CD4-positive, alpha-beta T cell treated with Interferon gamma for 1 hour (primary cell): Measurements from ENCODE around the gene CELA2B.
"Not testable (repeated sequence)": the region's sequence is repeated elsewhere in the genome, so short reads cannot be mapped to it uniquely, and the experiment has no call there.

Experiments used
- DNase-seq: peaks from one replicate; pipeline ENCODE4 v3.0.0-alpha.2; 2020

The CELA2B gene

GRCh38 chr1:15475752-15476314 is at the start of gene CELA2B:
TSS of gene CELA2B (plus strand) at chr1:15476104. CDS start at chr1:15476126, 22 bp downstream.
- DNase-seq: no peak

DNA sequence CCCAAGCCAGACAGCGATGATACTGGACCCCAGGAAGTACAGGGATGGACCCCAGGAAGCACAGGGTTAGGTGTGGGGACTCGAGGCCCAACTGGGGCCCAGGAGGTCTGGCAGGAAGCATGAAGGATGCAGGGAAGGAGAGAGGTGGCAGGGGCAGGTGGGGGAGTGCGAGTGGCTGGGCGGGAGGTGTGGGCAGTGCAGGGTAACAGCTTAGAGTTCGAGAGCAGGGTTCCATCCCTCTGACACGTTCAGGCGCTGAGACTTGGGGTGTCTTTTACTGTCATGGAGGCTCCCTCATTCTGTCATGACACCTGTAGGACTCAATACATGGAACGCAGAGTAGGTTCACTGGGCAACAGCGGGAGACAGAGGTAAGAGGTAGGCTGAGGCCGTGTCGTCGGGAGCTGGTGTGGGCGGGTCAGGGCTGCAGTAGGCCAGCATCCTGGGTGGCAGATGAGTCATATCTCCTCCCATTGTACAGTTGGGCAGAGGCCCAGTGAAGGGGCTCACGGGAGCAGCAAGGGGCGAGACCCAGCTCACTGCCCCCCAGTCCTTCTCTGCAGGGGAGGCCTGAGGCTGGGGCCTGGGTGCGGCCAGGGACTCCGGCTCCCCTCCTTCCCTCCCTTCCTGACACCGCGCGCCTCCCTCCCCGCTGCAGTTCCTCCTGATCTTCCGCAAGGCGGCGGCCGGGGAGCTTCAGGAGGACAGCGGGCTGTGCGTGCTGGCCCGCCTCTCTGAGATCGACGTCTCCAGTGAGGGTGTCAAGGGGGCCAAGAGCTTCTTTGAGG is 49.2 kb upstream of the CELA2B start:
- no peak for DNase-seq

- DNase-seq: no peak
These were observed 48.6 kb upstream of the CELA2B start for GRCh38 chr1:15427280-15427666.

DNA sequence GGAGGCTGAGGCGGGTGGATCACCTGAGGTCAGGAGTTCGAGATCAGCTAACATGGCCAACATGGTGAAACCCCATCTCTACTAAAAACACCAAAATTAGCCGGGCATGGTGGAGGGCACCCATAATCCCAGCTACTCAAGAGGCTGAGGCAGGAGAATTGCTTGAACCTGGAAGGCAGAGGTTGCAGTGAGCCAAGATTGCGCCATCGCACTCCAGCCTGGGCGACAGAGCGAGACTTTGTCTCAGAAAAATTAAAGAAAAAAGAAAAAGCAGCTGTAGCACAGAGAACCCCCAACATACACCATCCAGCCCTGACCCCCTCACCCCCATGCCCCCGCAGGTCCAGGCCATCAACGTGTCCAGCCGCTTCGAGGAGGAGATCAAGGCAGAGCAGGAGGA is 47.7 kb upstream of the CELA2B start:
- DNase-seq: not testable (repeated sequence)

- DNase-seq: no peak
These were observed 47.0 kb upstream of the CELA2B start for GRCh38 chr1:15428815-15429435.

GRCh38 chr1:15429701-15430149 is 46.2 kb upstream of the CELA2B start:
- DNase-seq: peak; percentile 47

DNA sequence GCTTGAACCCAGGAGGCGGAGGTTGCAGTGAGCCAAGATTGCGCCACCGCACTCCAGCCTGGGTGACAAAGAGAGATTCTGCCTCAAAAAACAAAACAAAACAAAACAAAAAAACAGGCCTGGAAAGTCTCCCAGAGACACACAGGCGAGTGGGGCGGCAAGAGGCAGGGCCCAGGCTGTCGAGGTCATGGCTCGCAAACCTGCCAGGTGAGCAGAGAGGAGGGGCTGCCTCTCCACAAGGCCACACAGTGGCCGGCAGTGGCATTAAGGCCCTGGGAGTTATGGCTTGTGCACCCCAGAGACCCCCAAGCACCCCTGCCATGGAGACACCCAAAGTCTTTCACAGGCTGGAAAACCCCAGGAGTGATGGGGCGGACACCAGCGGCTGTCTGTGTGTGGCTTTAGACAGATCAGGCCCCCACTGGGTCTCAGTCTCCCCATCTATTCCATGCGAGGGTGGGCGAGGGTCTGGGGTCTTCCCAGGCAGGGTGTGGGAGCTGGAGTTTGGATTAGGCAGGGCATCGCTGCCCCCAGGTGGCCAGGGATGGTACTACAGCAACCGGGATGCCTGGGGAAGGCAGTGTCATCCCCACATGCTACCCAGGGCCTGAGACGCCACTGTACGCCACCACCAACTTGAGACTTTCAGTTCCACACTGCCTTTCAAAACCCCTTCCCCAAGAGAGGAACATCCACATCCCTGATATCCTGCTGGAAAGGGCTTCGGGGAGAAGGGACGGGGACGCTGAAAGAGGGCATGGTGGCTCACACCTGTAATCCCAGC is 44.9 kb upstream of the CELA2B start:
- DNase-seq: peak; percentile 64

GRCh38 chr1:15431571-15431948 is 44.3 kb upstream of the CELA2B start:
- DNase-seq: no peak

DNA sequence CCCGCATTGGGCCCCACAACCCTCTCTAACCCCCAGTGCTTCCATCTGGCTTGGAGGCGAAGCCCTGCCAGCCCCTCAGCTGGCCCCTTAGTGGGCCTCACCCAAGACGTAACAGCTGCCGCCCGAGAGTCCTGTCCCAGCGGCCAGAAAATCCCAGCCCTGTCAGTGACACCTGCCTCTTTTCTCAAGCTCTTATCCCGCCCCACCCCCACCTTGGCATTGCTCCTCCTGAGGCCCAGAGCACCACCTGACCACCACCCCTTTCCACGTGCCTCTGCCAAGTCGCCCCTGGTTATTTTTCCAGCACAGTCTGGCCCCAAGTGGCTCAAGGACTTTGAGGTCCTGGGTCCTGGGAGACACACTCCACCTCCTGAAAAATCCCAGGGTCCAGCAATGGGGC is 43.6 kb upstream of the CELA2B start:
- no peak for DNase-seq

GRCh38 chr1:15433471-15433870 is 42.4 kb upstream of the CELA2B start:
- no peak for DNase-seq

- DNase-seq: not testable (repeated sequence)
These were observed 41.2 kb upstream of the CELA2B start for GRCh38 chr1:15434739-15435138.

GRCh38 chr1:15435239-15436077 is 40.4 kb upstream of the CELA2B start:
- DNase-seq: no peak

GRCh38 chr1:15436881-15437442 is 38.9 kb upstream of the CELA2B start:
- DNase-seq: no peak

GRCh38 chr1:15439325-15439724 is 36.6 kb upstream of the CELA2B start:
- no peak for DNase-seq

- no peak for DNase-seq
These were observed 35.5 kb upstream of the CELA2B start for GRCh38 chr1:15440357-15440756.

DNA sequence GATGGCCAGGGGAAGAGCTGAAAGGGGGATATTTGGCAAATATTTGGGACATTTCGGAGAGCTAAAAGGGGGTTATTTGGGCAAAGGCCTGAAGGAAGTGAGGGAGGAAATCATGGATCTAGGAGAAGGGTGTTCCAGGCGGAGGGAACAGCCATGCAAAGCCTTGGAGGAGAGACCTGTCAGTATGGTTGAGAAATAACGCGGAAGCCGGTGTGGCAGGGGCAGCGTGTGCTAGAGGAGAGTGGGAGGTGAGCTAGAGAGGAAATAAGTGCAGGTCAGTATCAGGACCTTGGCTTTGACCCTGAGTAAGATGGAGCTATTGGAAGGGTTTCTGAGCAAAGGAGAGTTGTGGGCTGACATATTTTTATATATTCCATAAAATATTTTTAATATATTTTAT is 34.7 kb upstream of the CELA2B start:
- DNase-seq: no peak

DNA sequence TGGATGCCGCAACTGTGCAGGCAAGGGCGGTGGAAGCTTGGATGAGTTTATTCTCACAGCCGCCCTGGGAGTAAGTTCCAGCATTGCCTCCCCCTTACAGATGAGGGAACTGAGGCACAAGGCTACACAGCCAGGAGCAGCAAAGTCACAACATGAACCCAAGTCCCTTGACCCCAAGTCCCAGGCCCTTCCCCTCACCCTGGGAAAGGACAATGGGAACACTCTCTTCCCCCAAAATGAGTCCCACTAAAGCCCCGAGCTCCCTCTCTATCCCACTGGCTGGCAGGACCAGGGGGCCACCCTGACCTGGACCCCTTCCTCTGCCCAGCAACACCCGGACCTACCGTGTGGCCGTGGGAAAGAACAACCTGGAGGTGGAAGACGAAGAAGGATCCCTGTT is 33.8 kb upstream of the CELA2B start:
- DNase-seq: no peak

GRCh38 chr1:15442759-15443158 is 33.1 kb upstream of the CELA2B start:
- DNase-seq: no peak

DNA sequence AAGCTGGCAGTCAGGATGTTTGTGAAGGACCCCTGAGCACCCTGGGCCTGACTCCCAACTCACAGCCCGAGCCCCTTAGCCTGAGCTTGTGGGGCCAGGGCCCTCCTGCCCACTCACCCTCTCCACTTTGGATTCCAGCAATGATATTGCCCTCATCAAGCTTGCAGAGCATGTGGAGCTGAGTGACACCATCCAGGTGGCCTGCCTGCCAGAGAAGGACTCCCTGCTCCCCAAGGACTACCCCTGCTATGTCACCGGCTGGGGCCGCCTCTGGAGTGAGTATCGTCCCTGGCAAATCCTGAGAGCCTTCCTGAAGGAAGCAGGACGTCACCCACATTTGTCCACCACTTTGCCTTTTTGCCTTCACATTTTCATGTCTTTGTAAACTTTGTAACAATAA is 32.6 kb upstream of the CELA2B start:
- no peak for DNase-seq

- DNase-seq: no peak
These were observed 31.2 kb upstream of the CELA2B start for GRCh38 chr1:15444468-15445389.
